Measurements from ENCODE around the gene NT5DC3. TPM values are rescaled to one million over a fixed set of nuclear protein-coding genes. Genes with fewer than 3 reads are reported as not detected.

The NT5DC3 gene
- total and polyA plus RNA-seq, 2 donors (not counting 3 experiments of a cell fraction or from before 2014, with no cell fraction given) = 1.5 to 6.7 TPM

GRCh38 chr12:103780093-103780440 lies 61.0 kb downstream of the NT5DC3 start:
- intact Hi-C loops (cut with micrococcal nuclease) (loop anchor here (5.0 kb wide), 1 partner anchor 77 kb away; no protein-coding TSS in a partner anchor), dilution Hi-C loops (cut with MboI; ENCODE audit: extremely low pct_ligation_motif_present, low sequenced_read_pairs) (no loop called here)
- Histone ChIP-seq H3K4me1 (ENCODE audit: control insufficient read depth, extremely low read depth, insufficient read depth, low read length) (no peaks in the 10 kb centered on the region), H3K9me1 (replicated peaks; ENCODE audit: control insufficient read depth, extremely low read depth, insufficient read depth, low read length) (no peaks in the 10 kb centered on the region), H3K4me3 (replicated peaks in 1 of 3; ENCODE audit: insufficient read depth in 1 of 3, low read depth in 1 of 3, low read length in 3 of 3) (no peak overlapping the region), H3K9me3 (replicated peaks; ENCODE audit: control insufficient read depth, insufficient read depth, low read length) (no peaks in the 10 kb centered on the region), H3K27ac (ENCODE audit: insufficient read depth, low read depth, low read length) (no peak overlapping the region), H3K36me3 (ENCODE audit: control insufficient read depth in 2 of 2, extremely low read depth in 1 of 2, insufficient read depth in 2 of 2, low read length in 2 of 2) (no peaks in the 10 kb centered on the region), H3K9ac (replicated peaks; ENCODE audit: extremely low read depth, insufficient read depth, low read length) (no peak overlapping the region), H2AFZ (ENCODE audit: low read depth, low read length) (no peak overlapping the region), H3K4me2 (ENCODE audit: insufficient read depth, low read length) (no peak overlapping the region), H3K27me3 (ENCODE audit: control insufficient read depth in 2 of 2, insufficient read depth in 2 of 2, low read length in 2 of 2) (no peaks in the 10 kb centered on the region), H3K79me2 (ENCODE audit: control insufficient read depth, insufficient read depth, low read length) (no peaks in the 10 kb centered on the region), H4K20me1 (replicated peaks; ENCODE audit: control insufficient read depth, extremely low read depth, insufficient read depth, low read length) (no peaks in the 10 kb centered on the region)
- ChIA-PET CTCF (interaction anchor here (1.0 to 2.3 kb wide), 3 partner anchors 9 to 15 kb away, joined by 4 to 12 read pairs (median 4); no protein-coding TSS in a partner anchor), POLR2A (no interaction called here)
- no TSS peak for BruUV-seq (replicated peaks)
- TF ChIP-seq EZH2 (IDR thresholded peaks at IDR 0.05; ENCODE audit: borderline replicate concordance, low read depth, low read length, severe bottlenecking) (no peak), POLR2AphosphoS5 (IDR thresholded peaks at IDR 0.05; ENCODE audit: insufficient read depth, low read depth, low read length) (no peak), GATA2 (IDR thresholded peaks at IDR 0.05; ENCODE audit: insufficient read depth, insufficient read length, low read depth, low read length) (no peak), POLR2A (IDR thresholded peaks at IDR 0.05; ENCODE audit: low read depth, low read length) (no peak), MAX (IDR thresholded peaks at IDR 0.05; ENCODE audit: insufficient read depth, insufficient read length) (no peak), CTCF (IDR thresholded peaks at IDR 0.05; ENCODE audit: extremely low read depth in 1 of 2, insufficient read depth in 1 of 2, low read depth in 1 of 2, low read length in 2 of 2) (no peak), JUN (IDR thresholded peaks at IDR 0.05; ENCODE audit: borderline replicate concordance, insufficient read depth, insufficient read length, low read depth) (no peak), MYC (IDR thresholded peaks at IDR 0.05; ENCODE audit: low read depth, low read length) (no peak), FOS (IDR thresholded peaks at IDR 0.05; ENCODE audit: borderline replicate concordance, insufficient read depth, low read length) (no peak)
- DNase-seq (ENCODE audit: low read depth, low spot score) = no peak
- FAIRE-seq = no peak

All from endothelial cell of umbilical vein (primary cell).